ENCODE measurements around the gene FAM234B.
"Not testable (repeated sequence)": the region's sequence is repeated elsewhere in the genome, so short reads cannot be mapped to it uniquely, and the experiment has no call there.

Gene FAM234B

GRCh38 chr12:13045816-13046215 lies 1.6 kb downstream of the FAM234B start:
- H3K27ac ChIP-seq (ENCODE audit: low read depth, low read length): no peak overlapping the region
- H3K4me3 ChIP-seq (ENCODE audit: low read length): no peak overlapping the region
- H3K36me3 ChIP-seq (ENCODE audit: control insufficient read depth, insufficient read depth, low read length): no peaks in the 10 kb centered on the region
- no peak overlapping the region for H3K9ac ChIP-seq (ENCODE audit: low read length)
- H3K4me1 ChIP-seq (ENCODE audit: control insufficient read depth, insufficient read depth, low read length): no peaks in the 10 kb centered on the region
- peaks cover 2% of the 10 kb centered on the region for H3K27me3 ChIP-seq (ENCODE audit: control insufficient read depth, insufficient read depth, low read length)

- Histone ChIP-seq H3K4me1 (ENCODE audit: control insufficient read depth, insufficient read depth, low read length) (no peaks in the 10 kb centered on the region), H3K4me3 (ENCODE audit: low read length) (no peak overlapping the region), H3K27ac (ENCODE audit: low read depth, low read length) (no peak overlapping the region), H3K27me3 (ENCODE audit: control insufficient read depth, insufficient read depth, low read length) (peaks cover 2% of the 10 kb centered on the region), H3K36me3 (ENCODE audit: control insufficient read depth, insufficient read depth, low read length) (no peaks in the 10 kb centered on the region), H3K9ac (ENCODE audit: low read length) (no peak overlapping the region)
Measured at GRCh38 chr12:13046964-13047363, 2.8 kb downstream of the FAM234B start.

- Histone ChIP-seq H3K27me3 (ENCODE audit: control insufficient read depth, insufficient read depth, low read length) (no peaks in the 10 kb centered on the region), H3K27ac (ENCODE audit: low read depth, low read length) (no peak overlapping the region), H3K4me3 (ENCODE audit: low read length) (no peak overlapping the region), H3K9ac (ENCODE audit: low read length) (no peak overlapping the region), H3K36me3 (ENCODE audit: control insufficient read depth, insufficient read depth, low read length) (no peaks in the 10 kb centered on the region), H3K4me1 (ENCODE audit: control insufficient read depth, insufficient read depth, low read length) (no peaks in the 10 kb centered on the region)
Measured at GRCh38 chr12:13049816-13050215, 5.6 kb downstream of the FAM234B start.

GRCh38 chr12:13052421-13052820 lies 8.2 kb downstream of the FAM234B start:
- Histone ChIP-seq H3K36me3 (ENCODE audit: control insufficient read depth, insufficient read depth, low read length) (no peaks in the 10 kb centered on the region), H3K27me3 (ENCODE audit: control insufficient read depth, insufficient read depth, low read length) (no peaks in the 10 kb centered on the region), H3K4me1 (ENCODE audit: control insufficient read depth, insufficient read depth, low read length) (no peaks in the 10 kb centered on the region)

GRCh38 chr12:13053617-13054016 lies 9.4 kb downstream of the FAM234B start:
- H3K27ac ChIP-seq (ENCODE audit: low read depth, low read length); H3K27me3 ChIP-seq (ENCODE audit: control insufficient read depth, insufficient read depth, low read length); H3K4me1 ChIP-seq (ENCODE audit: control insufficient read depth, insufficient read depth, low read length): not testable (repeated sequence)

More at GRCh38 chr12:13052421-13052820, 8.2 kb downstream of the FAM234B start:
- Histone ChIP-seq H3K9ac (ENCODE audit: low read length) (no peak overlapping the region), H3K27ac (ENCODE audit: low read depth, low read length) (no peak overlapping the region), H3K4me3 (ENCODE audit: low read length) (no peak overlapping the region)

GRCh38 chr12:13060581-13060980 lies 16.4 kb downstream of the FAM234B start:
- Histone ChIP-seq H3K4me3 (ENCODE audit: low read length) (no peak overlapping the region), H3K9ac (ENCODE audit: low read length) (no peak overlapping the region), H3K36me3 (ENCODE audit: control insufficient read depth, insufficient read depth, low read length) (no peaks in the 10 kb centered on the region), H3K27me3 (ENCODE audit: control insufficient read depth, insufficient read depth, low read length) (no peaks in the 10 kb centered on the region), H3K27ac (ENCODE audit: low read depth, low read length) (no peak overlapping the region), H3K4me1 (ENCODE audit: control insufficient read depth, insufficient read depth, low read length) (no peaks in the 10 kb centered on the region)

More at GRCh38 chr12:13053617-13054016, 9.4 kb downstream of the FAM234B start:
- H3K4me3 ChIP-seq (ENCODE audit: low read length); H3K36me3 ChIP-seq (ENCODE audit: control insufficient read depth, insufficient read depth, low read length); H3K9ac ChIP-seq (ENCODE audit: low read length): not testable (repeated sequence)

GRCh38 chr12:13061377-13061776 lies 17.2 kb downstream of the FAM234B start:
- Histone ChIP-seq H3K4me3 (ENCODE audit: low read length) (no peak overlapping the region), H3K27me3 (ENCODE audit: control insufficient read depth, insufficient read depth, low read length) (no peaks in the 10 kb centered on the region), H3K9ac (ENCODE audit: low read length) (no peak overlapping the region), H3K27ac (ENCODE audit: low read depth, low read length) (no peak overlapping the region), H3K4me1 (ENCODE audit: control insufficient read depth, insufficient read depth, low read length) (no peaks in the 10 kb centered on the region), H3K36me3 (ENCODE audit: control insufficient read depth, insufficient read depth, low read length) (no peaks in the 10 kb centered on the region)

GRCh38 chr12:13062669-13063068 lies 18.5 kb downstream of the FAM234B start:
- H3K4me1 ChIP-seq (ENCODE audit: control insufficient read depth, insufficient read depth, low read length): no peaks in the 10 kb centered on the region
- no peak overlapping the region for H3K4me3 ChIP-seq (ENCODE audit: low read length)
- H3K36me3 ChIP-seq (ENCODE audit: control insufficient read depth, insufficient read depth, low read length): no peaks in the 10 kb centered on the region
- H3K27ac ChIP-seq (ENCODE audit: low read depth, low read length): no peak overlapping the region
- H3K27me3 ChIP-seq (ENCODE audit: control insufficient read depth, insufficient read depth, low read length): no peaks in the 10 kb centered on the region
- H3K9ac ChIP-seq (ENCODE audit: low read length): no peak overlapping the region

- Histone ChIP-seq H3K36me3 (ENCODE audit: control insufficient read depth, insufficient read depth, low read length) (no peaks in the 10 kb centered on the region), H3K4me1 (ENCODE audit: control insufficient read depth, insufficient read depth, low read length) (no peaks in the 10 kb centered on the region), H3K27ac (ENCODE audit: low read depth, low read length) (no peak overlapping the region), H3K9ac (ENCODE audit: low read length) (no peak overlapping the region), H3K27me3 (ENCODE audit: control insufficient read depth, insufficient read depth, low read length) (no peaks in the 10 kb centered on the region), H3K4me3 (ENCODE audit: low read length) (no peak overlapping the region)
Measured at GRCh38 chr12:13066014-13066413, 21.8 kb downstream of the FAM234B start.

- Histone ChIP-seq H3K9ac (ENCODE audit: low read length) (no peak overlapping the region), H3K27ac (ENCODE audit: low read depth, low read length) (no peak overlapping the region), H3K27me3 (ENCODE audit: control insufficient read depth, insufficient read depth, low read length) (no peaks in the 10 kb centered on the region), H3K4me3 (ENCODE audit: low read length) (no peak overlapping the region), H3K36me3 (ENCODE audit: control insufficient read depth, insufficient read depth, low read length) (no peaks in the 10 kb centered on the region), H3K4me1 (ENCODE audit: control insufficient read depth, insufficient read depth, low read length) (no peaks in the 10 kb centered on the region)
Measured at GRCh38 chr12:13066459-13066858, 22.3 kb downstream of the FAM234B start.

- Histone ChIP-seq H3K36me3 (ENCODE audit: control insufficient read depth, insufficient read depth, low read length) (no peaks in the 10 kb centered on the region), H3K27ac (ENCODE audit: low read depth, low read length) (no peak overlapping the region), H3K4me3 (ENCODE audit: low read length) (no peak overlapping the region), H3K27me3 (ENCODE audit: control insufficient read depth, insufficient read depth, low read length) (no peaks in the 10 kb centered on the region), H3K4me1 (ENCODE audit: control insufficient read depth, insufficient read depth, low read length) (no peaks in the 10 kb centered on the region), H3K9ac (ENCODE audit: low read length) (no peak overlapping the region)
Measured at GRCh38 chr12:13067322-13067721, 23.1 kb downstream of the FAM234B start.

- Histone ChIP-seq H3K9ac (ENCODE audit: low read length) (no peak overlapping the region), H3K27me3 (ENCODE audit: control insufficient read depth, insufficient read depth, low read length) (no peaks in the 10 kb centered on the region), H3K27ac (ENCODE audit: low read depth, low read length) (no peak overlapping the region), H3K4me1 (ENCODE audit: control insufficient read depth, insufficient read depth, low read length) (no peaks in the 10 kb centered on the region), H3K36me3 (ENCODE audit: control insufficient read depth, insufficient read depth, low read length) (no peaks in the 10 kb centered on the region), H3K4me3 (ENCODE audit: low read length) (no peak overlapping the region)
Measured at GRCh38 chr12:13069380-13069779, 25.2 kb downstream of the FAM234B start.

- Histone ChIP-seq H3K4me1 (ENCODE audit: control insufficient read depth, insufficient read depth, low read length) (no peaks in the 10 kb centered on the region), H3K27me3 (ENCODE audit: control insufficient read depth, insufficient read depth, low read length) (no peaks in the 10 kb centered on the region), H3K36me3 (ENCODE audit: control insufficient read depth, insufficient read depth, low read length) (no peaks in the 10 kb centered on the region), H3K9ac (ENCODE audit: low read length) (no peak overlapping the region), H3K4me3 (ENCODE audit: low read length) (no peak overlapping the region), H3K27ac (ENCODE audit: low read depth, low read length) (no peak overlapping the region)
Measured at GRCh38 chr12:13071305-13072280, 27.4 kb downstream of the FAM234B start.
